ENCODE results near the gene DLL3. TPM values are rescaled to one million over a fixed set of nuclear protein-coding genes. Genes with fewer than 3 reads are reported as not detected.

DLL3 gene
- polyA plus RNA-seq, 2 of the 4 experiments (the other 2 are of a cell fraction): 6.7 to 6.8 TPM

DNA sequence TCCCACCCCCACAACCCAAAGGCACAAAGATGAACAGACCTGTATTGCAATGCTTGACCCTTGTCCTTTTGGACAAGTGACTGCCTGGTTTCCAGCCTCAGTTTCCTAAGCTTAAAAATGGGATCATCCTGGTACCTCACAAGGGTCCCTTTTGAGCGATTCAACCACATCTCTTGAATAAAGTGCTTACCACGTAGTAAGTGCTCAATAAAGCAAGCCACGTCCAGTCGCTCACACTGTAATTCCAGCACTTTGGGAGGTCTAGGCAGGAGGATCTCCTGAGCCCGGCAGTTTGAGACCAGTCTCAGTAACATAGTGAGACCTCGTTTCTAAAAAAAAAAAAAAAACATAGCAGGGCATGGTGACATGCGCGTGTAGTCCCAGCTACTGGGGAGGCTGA lies 1.2 kb downstream of the DLL3 start:
- 73% methylated on average over 8 of the region's 8 CpGs for WGBS (ENCODE audit: missing lambda C conversion rate)
- no peak for DNase-seq (ENCODE audit: low read depth in 1 of 2, low spot score in 1 of 2)
- no peak for TF ChIP-seq KDM5A (IDR thresholded peaks at IDR 0.05)
- no peak for TF ChIP-seq TFCP2L1 (CRISPR knock-in tag; IDR thresholded peaks at IDR 0.05)
- TF ChIP-seq, protein P1, sequence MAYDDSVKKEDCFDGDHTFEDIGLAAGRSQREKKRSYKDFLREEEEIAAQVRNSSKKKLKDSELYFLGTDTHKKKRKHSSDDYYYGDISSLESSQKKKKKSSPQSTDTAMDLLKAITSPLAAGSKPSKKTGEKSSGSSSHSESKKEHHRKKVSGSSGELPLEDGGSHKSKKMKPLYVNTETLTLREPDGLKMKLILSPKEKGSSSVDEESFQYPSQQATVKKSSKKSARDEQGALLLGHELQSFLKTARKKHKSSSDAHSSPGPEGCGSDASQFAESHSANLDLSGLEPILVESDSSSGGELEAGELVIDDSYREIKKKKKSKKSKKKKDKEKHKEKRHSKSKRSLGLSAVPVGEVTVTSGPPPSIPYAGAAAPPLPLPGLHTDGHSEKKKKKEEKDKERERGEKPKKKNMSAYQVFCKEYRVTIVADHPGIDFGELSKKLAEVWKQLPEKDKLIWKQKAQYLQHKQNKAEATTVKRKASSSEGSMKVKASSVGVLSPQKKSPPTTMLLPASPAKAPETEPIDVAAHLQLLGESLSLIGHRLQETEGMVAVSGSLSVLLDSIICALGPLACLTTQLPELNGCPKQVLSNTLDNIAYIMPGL (CRISPR knock-in tag; IDR thresholded peaks at IDR 0.05; ENCODE audit: borderline replicate concordance): no peak
- no peak for TF ChIP-seq RARB (CRISPR knock-in tag; IDR thresholded peaks at IDR 0.05)
- TF ChIP-seq GATA3 (IDR thresholded peaks at IDR 0.05; ENCODE audit: borderline replicate concordance): no peak
- no peak for TF ChIP-seq RNF2 (IDR thresholded peaks at IDR 0.05; ENCODE audit: borderline replicate concordance, low read depth)
- TF ChIP-seq TP53 (CRISPR knock-in tag; IDR thresholded peaks at IDR 0.05): no peak
- no peak for TF ChIP-seq CHD4 (IDR thresholded peaks at IDR 0.05; ENCODE audit: borderline replicate concordance)
- TF ChIP-seq, protein P2, sequence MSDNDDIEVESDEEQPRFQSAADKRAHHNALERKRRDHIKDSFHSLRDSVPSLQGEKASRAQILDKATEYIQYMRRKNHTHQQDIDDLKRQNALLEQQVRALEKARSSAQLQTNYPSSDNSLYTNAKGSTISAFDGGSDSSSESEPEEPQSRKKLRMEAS (IDR thresholded peaks at IDR 0.05): no peak
- TF ChIP-seq ZC3H11A (IDR thresholded peaks at IDR 0.05): no peak
- no peak for TF ChIP-seq FOXS1 (CRISPR knock-in tag; IDR thresholded peaks at IDR 0.05)
- no peak for TF ChIP-seq RFX5 (IDR thresholded peaks at IDR 0.05)
- TF ChIP-seq, protein P3, sequence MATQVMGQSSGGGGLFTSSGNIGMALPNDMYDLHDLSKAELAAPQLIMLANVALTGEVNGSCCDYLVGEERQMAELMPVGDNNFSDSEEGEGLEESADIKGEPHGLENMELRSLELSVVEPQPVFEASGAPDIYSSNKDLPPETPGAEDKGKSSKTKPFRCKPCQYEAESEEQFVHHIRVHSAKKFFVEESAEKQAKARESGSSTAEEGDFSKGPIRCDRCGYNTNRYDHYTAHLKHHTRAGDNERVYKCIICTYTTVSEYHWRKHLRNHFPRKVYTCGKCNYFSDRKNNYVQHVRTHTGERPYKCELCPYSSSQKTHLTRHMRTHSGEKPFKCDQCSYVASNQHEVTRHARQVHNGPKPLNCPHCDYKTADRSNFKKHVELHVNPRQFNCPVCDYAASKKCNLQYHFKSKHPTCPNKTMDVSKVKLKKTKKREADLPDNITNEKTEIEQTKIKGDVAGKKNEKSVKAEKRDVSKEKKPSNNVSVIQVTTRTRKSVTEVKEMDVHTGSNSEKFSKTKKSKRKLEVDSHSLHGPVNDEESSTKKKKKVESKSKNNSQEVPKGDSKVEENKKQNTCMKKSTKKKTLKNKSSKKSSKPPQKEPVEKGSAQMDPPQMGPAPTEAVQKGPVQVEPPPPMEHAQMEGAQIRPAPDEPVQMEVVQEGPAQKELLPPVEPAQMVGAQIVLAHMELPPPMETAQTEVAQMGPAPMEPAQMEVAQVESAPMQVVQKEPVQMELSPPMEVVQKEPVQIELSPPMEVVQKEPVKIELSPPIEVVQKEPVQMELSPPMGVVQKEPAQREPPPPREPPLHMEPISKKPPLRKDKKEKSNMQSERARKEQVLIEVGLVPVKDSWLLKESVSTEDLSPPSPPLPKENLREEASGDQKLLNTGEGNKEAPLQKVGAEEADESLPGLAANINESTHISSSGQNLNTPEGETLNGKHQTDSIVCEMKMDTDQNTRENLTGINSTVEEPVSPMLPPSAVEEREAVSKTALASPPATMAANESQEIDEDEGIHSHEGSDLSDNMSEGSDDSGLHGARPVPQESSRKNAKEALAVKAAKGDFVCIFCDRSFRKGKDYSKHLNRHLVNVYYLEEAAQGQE (IDR thresholded peaks at IDR 0.05): no peak
- no peak for TF ChIP-seq HOXB13 (CRISPR knock-in tag; IDR thresholded peaks at IDR 0.05; ENCODE audit: low read depth)
- TF ChIP-seq ZFP36 (IDR thresholded peaks at IDR 0.05; ENCODE audit: borderline replicate concordance, partially characterized antibody): no peak
- TF ChIP-seq HOXA7 (CRISPR knock-in tag; IDR thresholded peaks at IDR 0.05): no peak
- Histone ChIP-seq H3K4me2 (no peak overlapping the region), H3K4me3 (no peak overlapping the region), H3K4me1 (peaks cover 21% of the 10 kb centered on the region), H3K27ac (no peak overlapping the region), H3K9me3 (no peaks in the 10 kb centered on the region)
- peak; percentile 49 for FAIRE-seq
- ChIA-PET CTCF (interaction anchor here (0.6 to 15.8 kb wide), 13 partner anchors 8 to 172 kb away, joined by 3 to 305 read pairs (median 4); partner anchors contain the start of genes EID2B, SELENOV and TIMM50), POLR2A (interaction anchor here (0.6 to 2.2 kb wide), 3 partner anchors 19 to 64 kb away, joined by 6 to 10 read pairs (median 6); partner anchors contain the start of genes RPS16 and TIMM50)
- ATAC-seq: no peak

DNA sequence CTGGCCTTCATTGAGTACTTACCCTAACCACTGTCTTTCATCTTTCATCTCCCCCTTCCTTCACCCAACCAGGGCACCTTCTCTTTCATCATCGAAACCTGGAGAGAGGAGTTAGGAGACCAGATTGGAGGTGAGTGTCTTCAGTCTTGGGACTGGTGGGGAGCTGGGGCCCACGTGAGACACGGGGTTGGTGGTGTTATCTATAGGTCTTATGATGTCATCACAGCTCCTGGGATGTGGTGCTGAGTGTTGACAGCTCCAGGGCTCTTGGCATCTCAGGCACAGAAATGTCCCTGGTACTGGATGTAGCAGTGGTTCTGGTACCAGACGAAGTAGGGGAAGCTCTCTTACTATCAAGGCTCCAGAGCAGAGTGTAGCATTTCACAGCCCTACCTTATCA lies 1.8 kb downstream of the DLL3 start:
- Histone ChIP-seq H3K9me3 (no peaks in the 10 kb centered on the region), H3K4me3 (no peak overlapping the region), H3K4me2 (no peak overlapping the region), H3K4me1 (peaks cover 21% of the 10 kb centered on the region), H3K27ac (no peak overlapping the region)
- 39% methylated on average over 4 of the region's 4 CpGs for WGBS (ENCODE audit: missing lambda C conversion rate)
- ChIA-PET CTCF (interaction anchor here (0.6 to 15.8 kb wide), 13 partner anchors 8 to 379 kb away, joined by 3 to 305 read pairs (median 4); partner anchors contain the start of genes EID2B, SELENOV and TIMM50), POLR2A (interaction anchor here (0.6 to 2.2 kb wide), 3 partner anchors 20 to 65 kb away, joined by 6 to 10 read pairs (median 6); partner anchors contain the start of genes RPS16 and TIMM50)
- no peak for TF ChIP-seq RFX5 (IDR thresholded peaks at IDR 0.05)
- TF ChIP-seq, protein P1 (CRISPR knock-in tag; IDR thresholded peaks at IDR 0.05; ENCODE audit: borderline replicate concordance): no peak
- no peak for TF ChIP-seq TFCP2L1 (CRISPR knock-in tag; IDR thresholded peaks at IDR 0.05)
- no peak for TF ChIP-seq MAFK (IDR thresholded peaks at IDR 0.05; ENCODE audit: partially characterized antibody)
- TF ChIP-seq RCOR1 (IDR thresholded peaks at IDR 0.05; ENCODE audit: low read depth, low read length): no peak
- no peak for TF ChIP-seq HEYL (CRISPR knock-in tag; IDR thresholded peaks at IDR 0.05)
- no peak for TF ChIP-seq PHF8 (IDR thresholded peaks at IDR 0.05; ENCODE audit: borderline replicate concordance, low read depth)
- TF ChIP-seq FOSL2 (IDR thresholded peaks at IDR 0.05): no peak
- TF ChIP-seq FOSL2 (CRISPR knock-in tag; IDR thresholded peaks at IDR 0.05): no peak
- no peak for TF ChIP-seq CBX8 (IDR thresholded peaks at IDR 0.05)
- TF ChIP-seq, protein P4, sequence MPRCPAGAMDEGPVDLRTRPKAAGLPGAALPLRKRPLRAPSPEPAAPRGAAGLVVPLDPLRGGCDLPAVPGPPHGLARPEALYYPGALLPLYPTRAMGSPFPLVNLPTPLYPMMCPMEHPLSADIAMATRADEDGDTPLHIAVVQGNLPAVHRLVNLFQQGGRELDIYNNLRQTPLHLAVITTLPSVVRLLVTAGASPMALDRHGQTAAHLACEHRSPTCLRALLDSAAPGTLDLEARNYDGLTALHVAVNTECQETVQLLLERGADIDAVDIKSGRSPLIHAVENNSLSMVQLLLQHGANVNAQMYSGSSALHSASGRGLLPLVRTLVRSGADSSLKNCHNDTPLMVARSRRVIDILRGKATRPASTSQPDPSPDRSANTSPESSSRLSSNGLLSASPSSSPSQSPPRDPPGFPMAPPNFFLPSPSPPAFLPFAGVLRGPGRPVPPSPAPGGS (IDR thresholded peaks at IDR 0.05): no peak
- no peak for TF ChIP-seq RAD21 (conservative IDR thresholded peaks at IDR 0.05 in 1 of 2, IDR thresholded peaks at IDR 0.05 in 1 of 2)
- TF ChIP-seq HOXB13 (CRISPR knock-in tag; IDR thresholded peaks at IDR 0.05; ENCODE audit: low read depth): no peak
- TF ChIP-seq, protein P5, sequence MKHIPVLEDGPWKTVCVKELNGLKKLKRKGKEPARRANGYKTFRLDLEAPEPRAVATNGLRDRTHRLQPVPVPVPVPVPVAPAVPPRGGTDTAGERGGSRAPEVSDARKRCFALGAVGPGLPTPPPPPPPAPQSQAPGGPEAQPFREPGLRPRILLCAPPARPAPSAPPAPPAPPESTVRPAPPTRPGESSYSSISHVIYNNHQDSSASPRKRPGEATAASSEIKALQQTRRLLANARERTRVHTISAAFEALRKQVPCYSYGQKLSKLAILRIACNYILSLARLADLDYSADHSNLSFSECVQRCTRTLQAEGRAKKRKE (CRISPR knock-in tag; IDR thresholded peaks at IDR 0.05; ENCODE audit: low read depth): no peak
- no peak for TF ChIP-seq NFE2L2 (conservative IDR thresholded peaks at IDR 0.05; ENCODE audit: low read length)
- TF ChIP-seq JUN (IDR thresholded peaks at IDR 0.05): no peak
- peak; percentile 18 for FAIRE-seq
- ATAC-seq: no peak
- no peak for DNase-seq (ENCODE audit: low read depth in 1 of 2, low spot score in 1 of 2)
